B cell (primary cell): Measurements from ENCODE around the gene FRMD4A.

Experiments
- CTCF ChIP-seq: fragments of 200-600 bp; IDR thresholded peaks from one replicate; pipeline ENCODE4 v1.8.0; 2022; ENCODE audit warnings: antibody characterized with exemption, mild to moderate bottlenecking
- EZH2 ChIP-seq: IDR thresholded peaks from 2 replicates; pipeline ENCODE4 v1.6.1; 2012; ENCODE audit warnings: borderline replicate concordance, low read depth, mild to moderate bottlenecking, moderate library complexity, low read length; ENCODE audit not compliant: insufficient read depth, poor library complexity, severe bottlenecking

- TF ChIP-seq CTCF = no peak
- no peak for TF ChIP-seq EZH2
Measured at GRCh38 chr10:13681960-13682359, 648.8 kb downstream of the FRMD4A start.
